ENCODE measurements around the gene DPP7.

DPP7 gene

DNA sequence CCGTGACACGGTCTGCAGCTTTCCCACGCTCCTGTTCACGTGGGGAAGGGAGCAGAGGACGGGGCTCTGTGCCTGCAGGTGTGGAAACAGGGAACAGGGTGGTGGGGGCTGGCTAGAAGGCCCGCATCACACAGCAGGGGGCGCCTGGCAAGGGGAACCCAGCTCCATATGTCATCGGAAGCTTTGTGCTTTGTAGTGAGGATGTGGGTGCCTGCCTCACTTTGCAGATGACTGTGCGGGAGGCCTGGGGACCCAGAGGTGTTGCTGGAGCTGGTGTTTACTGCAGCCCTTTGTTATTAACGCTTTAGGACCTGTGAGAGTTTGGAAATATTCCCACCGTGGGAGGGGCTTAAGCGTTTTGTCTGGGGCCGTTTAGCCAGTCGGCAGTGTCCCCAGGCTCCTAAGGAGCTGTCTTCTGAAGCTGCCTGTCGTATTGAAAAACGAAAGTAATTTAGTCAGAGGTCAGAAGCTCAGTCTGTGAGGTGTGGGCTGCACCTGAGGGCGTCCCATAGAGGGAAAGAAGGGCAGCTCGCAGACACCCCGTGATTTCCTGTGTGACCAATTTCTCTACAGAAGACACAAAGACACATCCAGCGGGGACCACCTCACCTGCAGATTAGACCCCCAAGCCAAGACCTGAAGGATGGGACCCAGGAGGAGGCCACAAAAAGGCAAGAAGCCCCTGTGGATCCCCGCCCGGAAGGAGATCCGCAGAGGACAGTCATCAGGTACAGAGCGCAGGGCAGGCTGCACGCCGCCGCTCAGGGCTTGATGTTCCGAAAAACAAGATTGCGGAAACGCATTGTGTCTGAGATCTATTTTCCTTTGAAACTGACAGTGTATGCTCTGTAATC lies 18.6 kb downstream of the DPP7 start:
- DNase-seq: peak in 1 of 56 donors; percentile 15

DNA sequence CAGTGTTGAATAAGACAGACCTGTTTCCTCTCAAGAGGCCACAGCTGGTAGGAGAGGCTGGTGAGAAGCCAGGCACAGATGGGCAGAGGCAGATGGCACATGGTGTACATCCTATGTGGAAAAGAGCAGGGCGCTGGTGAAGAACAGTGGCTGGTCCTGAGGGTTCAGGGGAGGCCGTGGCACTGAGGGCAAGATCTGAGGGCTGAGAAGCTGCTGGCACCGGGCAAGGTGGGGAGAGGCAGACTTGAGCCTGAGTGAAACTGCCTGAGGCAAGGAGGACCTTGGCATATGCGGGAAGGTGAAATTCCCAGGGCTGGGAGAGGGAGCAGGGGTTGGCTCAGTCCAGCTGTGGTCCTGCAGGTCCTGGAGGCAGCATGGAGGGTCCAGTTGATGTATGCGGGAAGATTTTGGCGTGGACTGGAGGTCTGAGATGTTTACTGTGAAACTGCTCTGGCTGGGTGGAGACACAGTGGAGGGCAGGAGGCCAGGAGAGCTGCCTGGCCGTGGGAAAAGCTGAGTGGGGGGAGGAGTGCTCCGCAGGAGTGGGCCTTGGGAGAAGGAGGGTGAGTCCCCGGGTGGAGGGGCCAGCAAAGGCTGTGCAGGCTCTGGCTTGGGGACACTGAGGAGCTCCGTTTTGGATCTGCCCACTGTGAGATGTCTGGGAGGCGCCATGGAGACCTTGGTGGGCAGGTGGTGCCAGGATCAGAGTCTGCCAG lies 25.1 kb downstream of the DPP7 start:
- no peak for DNase-seq

DNA sequence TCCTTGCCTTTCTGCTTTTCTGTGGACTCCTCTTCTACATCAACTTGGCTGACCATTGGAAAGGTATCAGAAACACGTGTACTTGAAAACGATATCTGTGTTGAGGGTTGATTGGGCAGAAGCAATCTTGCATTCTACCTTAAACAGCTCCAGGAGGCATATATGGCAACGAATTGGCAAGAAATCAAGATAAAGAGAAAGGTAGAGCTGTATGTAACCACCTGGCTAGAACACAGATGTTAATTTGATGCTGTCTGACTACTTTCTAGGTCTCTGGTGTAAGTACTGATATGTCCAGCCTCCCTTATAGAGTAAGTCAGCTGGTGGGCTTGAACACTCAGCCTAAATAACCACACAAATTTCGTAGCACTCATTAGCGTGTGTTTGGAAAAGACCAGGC lies 26.4 kb downstream of the DPP7 start:
- no peak for DNase-seq

DNA sequence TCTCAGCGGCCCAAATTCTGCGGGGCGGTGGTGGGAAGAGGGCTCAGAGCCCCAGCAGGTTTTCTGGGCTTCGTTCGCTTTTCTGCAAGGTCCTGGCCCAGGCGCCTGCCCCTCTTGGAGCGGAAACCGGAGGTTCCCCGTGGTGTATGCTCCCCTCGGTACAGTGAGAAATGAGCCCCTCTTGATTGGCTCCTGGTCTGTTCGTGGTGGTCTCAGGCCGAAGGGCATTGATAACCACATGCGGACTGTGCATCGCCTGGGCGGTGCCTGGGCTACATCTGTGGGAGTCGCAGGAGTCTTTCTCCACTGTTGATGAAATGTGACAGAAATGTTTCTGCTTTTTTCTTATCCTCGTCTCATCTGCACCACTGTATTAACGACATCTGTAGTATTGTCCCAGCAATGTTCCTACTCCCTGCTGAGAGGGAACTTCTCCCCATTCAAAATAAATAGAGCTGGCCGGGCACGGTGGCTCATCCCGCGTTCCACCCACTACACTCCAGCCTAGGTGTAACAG lies 27.1 kb downstream of the DPP7 start:
- no peak for DNase-seq

DNA sequence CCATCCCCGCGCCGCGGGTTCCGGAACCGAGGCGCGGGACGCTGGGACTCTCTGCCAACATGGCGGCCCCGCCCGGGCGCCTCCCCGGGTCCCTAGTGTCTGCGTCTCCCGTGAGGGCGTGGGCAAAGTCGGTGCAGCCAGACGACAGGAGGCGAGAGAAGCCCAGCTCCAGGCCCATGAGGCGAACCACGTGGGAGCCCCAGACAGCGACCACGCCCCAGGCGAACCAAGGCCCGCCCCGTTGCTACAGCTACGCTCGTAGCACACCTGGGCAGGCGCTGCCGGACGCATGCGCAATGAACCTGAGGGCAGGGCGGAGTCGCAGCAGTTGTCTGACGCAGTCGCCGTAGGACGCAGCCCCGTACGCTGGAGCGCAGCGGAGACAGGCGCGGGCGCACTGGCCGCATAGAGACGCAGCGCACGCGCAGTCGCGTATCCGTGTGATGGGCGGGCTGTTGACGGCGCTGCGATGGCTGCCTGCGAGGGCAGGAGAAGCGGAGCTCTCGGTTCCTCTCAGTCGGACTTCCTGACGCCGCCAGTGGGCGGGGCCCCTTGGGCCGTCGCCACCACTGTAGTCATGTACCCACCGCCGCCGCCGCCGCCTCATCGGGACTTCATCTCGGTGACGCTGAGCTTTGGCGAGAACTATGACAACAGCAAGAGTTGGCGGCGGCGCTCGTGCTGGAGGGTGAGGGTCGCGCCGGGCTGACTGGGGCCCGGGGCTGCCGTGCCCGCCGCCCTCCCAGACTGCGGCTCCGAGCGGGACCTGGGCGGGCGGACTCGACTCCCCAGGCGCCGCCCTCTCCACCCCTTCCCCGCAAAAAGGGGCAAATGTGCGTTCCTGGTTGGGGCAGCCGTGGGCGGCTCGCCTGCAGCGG lies 27.8 kb downstream of the DPP7 start, which contains the start of gene MAN1B1:
Gene MAN1B1 (plus strand): TSS at position 455 of the 878 bp plus-strand sequence. CDS start 15 bp downstream, at position 470.
- DNase-seq: peak; percentile 58 to 99 (median 95)

DNA sequence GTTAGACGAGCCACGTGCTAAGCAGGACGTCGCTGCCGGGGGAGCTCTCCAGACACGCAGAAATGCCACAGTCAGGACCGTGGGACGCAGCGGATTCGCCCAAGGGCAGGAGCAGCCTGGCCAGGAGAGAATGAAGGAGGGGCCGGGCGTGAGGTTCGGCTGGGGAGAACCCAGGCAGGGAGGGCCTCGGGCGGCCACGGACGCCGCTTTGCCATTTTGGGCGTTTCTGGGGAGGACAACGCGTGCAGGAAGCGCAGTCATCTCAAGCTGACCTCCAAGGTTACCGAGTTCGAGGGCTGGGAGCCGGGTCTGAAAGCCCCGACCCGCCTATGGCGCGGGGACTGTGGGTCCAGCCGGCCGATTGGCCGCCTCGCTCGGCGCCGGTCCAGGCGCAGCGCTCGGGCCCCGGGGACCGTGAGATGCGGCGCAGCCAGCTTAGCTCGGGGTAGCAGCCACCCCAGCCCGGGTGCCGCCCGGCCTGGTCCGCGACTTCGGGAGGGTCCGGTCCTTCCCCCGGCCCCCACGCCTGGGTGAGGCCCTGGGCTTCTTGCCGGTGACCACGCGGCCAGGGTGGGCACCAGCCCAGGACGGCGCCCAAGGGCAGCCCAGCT lies 28.5 kb downstream of the DPP7 start:
- DNase-seq: no peak

DNA sequence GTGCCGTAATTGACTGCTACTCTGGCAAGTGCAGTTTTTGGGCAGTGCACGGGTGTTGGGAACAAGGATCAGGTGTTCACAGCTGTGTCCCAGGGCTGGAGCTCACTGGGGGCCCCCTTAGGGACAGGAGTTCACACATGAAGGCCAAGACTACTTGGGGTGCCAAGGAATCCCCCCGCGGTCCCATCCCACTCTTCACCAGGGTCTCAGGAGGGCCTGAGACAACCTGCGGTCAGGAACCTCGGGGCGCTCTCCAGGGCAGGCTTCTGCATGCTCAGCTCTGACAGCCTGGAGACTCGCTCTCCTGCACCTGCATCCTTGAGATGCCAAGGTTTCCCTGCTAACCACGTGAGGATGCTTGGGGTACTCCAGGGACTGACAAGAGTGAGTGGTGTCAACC lies 30.0 kb downstream of the DPP7 start:
- no peak for DNase-seq

DNA sequence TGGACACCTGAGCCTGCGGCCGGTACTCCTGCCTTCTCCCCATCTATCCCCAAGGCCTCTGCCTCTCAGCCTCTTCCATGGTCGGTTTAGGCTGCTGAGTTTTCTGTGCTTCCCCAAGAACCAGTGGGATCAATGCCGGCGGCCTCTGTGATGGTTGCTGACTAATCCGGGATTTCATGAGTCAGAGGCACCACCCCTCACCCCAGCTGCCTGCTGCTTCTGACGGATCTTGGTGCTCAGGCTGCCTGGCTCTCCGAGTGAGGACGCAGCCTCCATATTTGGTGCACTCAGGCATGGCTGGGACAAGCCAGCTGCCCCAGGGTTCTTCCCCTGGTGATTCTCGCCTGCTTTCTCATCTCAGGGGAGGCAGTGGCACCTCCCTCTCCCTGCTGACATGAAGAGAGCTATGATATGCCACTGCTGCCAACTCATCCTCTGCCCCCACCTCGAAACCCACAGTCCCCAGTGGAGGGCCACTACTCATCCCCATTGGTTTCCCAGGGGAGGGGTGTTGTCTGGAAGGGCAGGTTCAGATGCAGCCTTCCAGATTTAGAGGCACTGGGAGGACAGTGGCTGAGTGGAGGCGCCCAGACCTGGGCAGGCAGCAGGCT lies 31.0 kb downstream of the DPP7 start:
- DNase-seq: peak in 16 of 56 donors; percentile 16 to 58 (median 34)

DNA sequence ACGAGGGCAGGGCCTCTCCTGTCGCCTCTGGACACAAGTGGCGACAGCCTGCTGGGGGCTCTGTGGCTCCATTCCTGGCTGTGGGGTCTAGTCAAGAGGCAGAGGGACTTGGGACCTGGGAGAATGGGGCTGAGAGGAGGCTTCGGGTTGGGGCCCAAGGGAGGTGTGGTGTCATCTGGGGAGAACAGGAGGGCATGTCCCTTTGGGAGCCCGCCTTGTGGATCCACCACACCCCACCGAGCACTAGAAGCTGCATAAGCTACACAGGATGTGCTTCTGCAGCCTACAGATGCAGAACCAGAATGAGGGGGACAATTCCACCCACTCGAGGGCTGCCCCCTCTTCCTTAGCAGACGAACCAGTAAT lies 31.6 kb downstream of the DPP7 start:
- DNase-seq: no peak

DNA sequence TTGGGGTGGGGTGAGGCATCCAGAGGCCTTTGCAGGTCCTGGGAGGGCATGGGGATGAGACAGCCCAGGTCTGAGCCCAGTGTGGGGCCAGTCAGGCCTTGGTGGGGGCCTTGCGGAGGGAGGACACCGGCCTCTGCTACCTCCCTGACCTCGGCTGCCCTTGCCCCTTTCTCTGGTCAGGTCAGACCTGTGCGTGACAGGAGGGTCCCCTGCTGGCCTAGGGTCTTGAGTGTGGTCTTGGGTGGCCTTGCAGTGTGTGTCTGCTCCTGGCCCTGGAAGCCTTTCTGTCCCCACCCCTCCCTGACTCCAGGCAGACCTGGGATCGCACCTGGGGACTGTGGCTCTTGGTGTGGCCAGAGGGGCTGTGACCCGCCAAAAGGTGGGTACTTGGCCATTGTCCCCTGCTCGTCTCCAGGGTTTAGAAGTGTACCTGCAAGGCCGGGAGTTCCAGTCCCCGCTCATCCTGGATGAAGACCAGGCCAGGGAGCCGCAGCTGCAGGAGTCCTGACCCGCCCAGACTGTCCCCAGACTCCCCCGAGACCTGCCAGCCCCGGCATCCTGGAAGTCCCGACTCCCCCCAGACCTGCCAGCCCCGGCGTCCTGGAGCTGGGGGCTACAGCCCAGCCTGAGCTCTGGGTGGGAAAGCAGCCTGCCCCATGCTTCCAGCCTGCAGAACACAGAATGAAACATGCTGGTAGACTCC lies 32.2 kb downstream of the DPP7 start:
- no peak for DNase-seq

DNA sequence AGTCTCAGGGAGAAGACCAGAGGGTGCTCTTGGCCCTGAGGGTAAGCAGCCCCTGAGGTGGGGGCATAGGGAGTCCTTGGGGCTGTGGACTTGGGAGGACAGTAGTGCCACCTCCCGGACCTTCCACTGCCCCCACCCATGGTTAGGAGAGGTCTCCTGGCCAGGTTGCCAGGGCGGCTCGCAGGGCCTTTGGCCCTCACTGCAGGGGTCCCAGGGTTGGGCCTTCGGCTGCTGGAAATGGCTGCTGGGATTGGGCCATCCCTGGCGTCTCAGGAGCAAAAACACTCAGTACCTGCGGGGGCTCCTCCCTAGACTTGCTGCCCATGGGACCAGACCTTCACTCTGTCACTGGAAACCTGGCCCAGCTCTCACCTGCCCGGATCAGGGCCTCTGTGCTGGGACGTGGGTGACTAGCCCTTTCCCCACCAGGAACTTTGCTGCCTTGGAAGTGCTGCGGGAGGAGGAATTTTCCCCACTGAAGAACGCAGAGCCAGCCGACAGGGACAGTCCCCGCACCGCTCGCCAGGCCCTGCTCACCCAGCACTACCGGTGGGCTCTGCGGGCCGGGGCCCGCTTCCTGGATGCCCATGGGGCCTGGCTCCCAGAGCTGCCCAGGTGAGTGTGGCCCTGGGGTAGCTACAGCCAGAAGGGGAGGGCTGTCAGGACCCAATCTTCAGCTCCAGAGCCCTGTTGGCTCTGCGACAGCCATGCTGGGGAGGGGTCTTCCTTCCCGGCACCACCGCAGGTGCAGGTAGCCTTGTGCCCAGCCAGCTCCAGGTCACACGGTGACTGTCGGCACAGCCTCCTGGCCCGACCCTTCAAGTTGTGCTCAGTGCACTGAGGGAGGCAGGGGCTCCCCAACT lies 34.0 kb downstream of the DPP7 start:
- no peak for DNase-seq

DNA sequence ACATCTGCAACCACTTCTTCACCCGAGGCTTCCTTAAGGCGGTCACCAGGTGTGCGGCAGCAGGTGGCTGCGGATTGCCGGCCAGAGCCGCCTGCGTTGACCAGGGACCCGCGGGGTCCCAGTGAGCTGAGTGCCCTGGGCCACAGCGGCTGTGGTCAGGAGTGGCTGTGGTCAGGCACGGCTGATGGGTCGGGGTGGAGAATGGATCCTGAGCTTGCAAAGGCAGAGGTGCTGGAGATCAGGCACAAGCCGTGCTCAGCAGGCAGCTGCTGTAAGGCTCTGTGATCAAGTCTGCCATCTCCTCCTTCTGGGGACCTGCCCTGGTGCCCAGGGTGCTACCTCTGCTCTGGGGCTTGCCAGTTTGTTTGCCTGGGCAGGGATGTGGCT lies 35.1 kb downstream of the DPP7 start:
- DNase-seq: no peak

DNA sequence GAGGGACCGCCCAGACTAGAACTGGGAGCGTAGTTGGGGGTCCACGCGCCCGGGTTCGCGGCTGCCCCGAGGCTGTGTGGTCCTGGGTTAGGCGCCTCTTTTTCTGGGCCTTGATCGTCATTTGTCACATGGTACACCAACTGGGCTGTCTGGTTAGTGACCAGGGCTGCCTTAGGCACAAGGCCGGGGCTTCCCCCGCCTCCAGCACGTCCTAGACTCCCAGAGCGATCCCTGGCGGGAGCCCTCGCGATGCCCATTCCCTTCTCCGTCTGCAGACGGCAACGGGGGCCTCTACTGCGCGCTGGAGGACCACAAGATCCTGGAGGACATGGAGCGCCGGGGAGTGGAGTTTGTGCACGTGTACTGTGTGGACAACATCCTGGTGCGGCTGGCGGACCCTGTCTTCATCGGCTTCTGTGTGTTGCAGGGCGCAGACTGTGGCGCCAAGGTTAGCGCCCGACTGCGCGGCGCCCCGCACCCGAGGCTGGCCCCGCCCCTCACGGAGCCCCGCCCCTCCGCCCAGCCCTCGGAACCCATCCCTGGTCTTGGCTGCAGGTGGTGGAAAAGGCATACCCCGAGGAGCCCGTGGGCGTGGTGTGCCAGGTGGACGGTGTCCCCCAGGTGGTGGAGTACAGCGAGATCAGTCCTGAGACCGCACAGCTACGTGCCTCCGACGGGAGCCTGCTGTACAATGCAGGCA lies 35.7 kb downstream of the DPP7 start:
- DNase-seq: no peak

DNA sequence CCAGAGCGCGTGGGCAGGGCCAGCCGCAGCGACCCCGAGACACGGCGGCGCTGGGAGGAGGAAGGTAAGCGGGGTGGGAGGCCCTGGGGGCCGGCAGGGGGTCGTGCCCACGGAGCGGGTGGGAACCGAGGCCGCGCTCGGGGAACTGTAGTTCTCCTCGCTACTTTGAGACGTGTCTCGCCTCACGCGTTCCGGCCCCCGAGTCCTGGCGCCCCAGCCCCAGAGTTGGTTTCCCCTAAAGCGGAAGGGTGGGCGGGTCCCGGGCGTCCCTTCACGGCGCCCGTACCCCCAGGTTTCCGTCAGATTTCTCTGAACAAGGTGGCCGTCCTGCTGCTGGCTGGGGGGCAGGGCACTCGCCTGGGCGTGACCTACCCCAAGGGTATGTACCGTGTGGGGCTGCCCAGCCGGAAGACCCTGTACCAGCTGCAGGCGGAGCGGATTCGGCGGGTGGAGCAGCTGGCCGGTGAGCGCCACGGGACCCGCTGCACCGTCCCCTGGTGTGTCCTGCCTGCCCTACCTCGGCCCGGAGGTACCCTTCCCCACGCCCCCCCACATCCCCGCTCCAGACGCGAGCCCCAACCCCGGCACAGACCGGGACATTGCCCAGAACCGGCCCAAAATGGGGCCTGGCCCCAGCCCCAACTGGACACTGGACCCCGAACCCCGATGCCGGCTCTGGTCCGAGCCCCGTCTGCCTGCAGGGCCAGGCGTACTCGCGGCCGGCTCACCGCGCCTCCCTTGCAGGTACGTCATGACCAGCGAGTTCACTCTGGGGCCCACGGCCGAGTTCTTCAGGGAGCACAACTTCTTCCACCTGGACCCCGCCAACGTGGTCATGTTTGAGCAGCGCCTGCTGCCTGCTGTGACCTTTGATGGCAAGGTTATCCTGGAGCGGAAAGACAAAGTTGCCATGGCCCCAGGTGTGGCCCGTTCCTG lies 36.5 kb downstream of the DPP7 start:
- no peak for DNase-seq

DNA sequence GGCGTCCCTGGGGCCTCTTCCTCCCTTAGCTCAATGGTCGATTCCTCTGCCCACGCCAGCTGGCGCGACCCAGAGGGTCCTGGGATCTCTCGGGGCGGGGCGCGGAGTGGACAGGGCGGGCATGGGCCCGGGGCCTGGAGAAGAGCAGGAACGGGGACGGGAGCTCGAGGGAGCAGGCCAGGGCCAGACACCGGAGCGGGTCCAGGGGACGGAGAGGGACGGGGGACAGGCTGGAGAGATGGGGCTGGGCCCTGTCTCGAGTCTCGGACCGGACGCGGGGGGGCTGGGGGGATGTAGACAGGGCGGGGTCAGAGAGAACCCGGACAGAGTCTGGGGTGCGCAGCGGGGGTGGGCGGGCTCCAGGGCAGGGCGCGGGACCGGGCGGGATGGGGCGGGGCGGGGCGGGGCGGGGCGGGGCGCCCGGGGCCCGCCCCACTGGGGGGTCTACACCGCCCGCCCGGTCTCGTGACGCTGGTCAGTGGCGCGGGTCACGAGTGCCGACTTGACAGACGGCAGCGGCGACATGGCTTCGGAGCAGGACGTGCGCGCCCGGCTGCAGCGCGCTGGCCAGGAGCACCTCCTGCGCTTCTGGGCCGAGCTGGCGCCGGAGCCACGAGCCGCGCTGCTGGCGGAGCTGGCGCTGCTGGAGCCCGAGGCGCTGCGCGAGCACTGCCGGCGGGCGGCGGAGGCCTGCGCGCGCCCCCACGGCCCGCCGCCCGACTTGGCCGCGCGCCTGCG lies 37.4 kb downstream of the DPP7 start, which contains the start of gene UAP1L1:
Gene UAP1L1 (plus strand): TSS at position 508 of the 738 bp plus-strand sequence. CDS start 16 bp downstream, at position 524.
- peak in 53 of 56 donors; percentile 21 to 97 (median 74) for DNase-seq

DNA sequence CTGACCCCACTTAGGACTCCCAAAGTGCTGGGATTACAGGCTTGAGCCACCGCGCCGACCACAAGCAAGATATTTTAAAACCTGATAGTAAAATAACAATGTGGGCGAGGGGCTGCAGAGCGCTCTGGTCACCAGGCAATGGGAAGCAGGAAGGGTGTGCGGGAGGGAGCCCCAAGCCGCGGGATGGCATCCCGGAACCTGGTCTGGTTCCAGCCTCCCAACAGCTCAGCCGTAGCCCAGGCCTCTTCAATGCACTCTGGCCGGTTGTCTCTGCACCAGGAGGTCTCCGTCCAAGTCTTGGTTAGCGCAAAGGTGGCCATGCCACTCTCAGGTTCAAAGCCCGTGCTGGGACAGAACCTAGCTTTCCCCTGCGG lies 37.9 kb downstream of the DPP7 start:
- DNase-seq: peak in 1 of 56 donors; percentile 56

Measured in amygdala (tissue), 56 donors.